ENCODE results near the gene HGF. TPM values are rescaled to one million over a fixed set of nuclear protein-coding genes. Genes with fewer than 3 reads are reported as not detected.
"Not testable (repeated sequence)": the region's sequence is repeated elsewhere in the genome, so short reads cannot be mapped to it uniquely, and the experiment has no call there.

HGF gene
- total RNA-seq (2014; rRNA removed; shearing (Covaris generic)) (not detected in 2 replicates), total RNA-seq (2022) (not detected in 2 replicates), Bru-seq, nascent RNA (not detected), BruChase-seq, experiment 1, labeled RNA remaining after a 6-hour chase (not detected), BruChase-seq, experiment 2, labeled RNA remaining after a 2-hour chase (not detected)
- long read RNA-seq = 0 reads

DNA sequence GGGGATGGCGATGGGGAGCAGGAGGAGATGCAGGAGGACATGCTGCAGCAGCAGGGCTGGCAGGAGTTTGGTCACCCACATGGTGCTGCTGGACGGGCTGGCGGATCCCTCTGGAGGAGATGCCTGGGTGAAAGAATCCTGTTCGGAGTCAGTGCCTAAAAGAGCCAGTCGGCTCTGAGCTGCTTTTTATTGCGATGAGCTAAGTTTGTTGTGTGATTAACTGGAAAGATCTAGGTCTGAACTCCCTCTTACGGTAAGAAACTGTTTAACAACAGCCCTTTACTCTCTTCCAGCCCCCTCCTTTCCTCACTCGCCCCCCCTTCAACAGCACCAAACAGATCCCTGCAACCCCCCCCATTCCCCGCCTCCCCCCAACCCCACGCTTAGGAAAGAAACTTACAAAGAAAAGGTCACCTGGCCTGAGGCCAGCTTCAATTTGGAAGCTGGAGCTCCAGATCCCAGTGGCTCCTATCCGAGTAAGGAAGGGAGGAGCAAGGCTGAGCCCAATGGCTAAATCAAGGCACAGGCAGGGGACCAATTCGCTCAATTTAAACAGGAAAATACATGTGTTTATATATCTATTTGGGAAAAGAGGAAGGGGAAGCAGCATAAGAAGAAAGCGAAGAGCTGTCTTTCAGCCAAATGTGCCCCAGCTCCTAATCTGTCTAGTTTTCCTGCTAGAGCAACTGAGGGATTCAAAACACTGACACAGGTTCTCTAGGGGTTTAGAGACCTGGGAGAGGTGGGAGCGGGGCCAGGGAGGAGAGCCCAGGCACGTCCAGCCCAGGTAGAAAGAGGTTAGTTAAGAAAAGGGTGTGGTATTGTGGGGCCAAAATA is at the start of gene HGF:
Gene HGF (minus strand): TSS at position 157 of the 837 bp plus-strand sequence. CDS start 76 bp downstream, at position 81.
- intact Hi-C loops (cut with micrococcal nuclease; ENCODE audit: unreplicated experiment) = no loop called here
- Histone ChIP-seq H3K4me3 (ENCODE audit: low read depth, low read length, poor library complexity, severe bottlenecking) (no peak within 1 kb of the TSS), H2AFZ (ENCODE audit: low read length) (no peak within 1 kb of the TSS), H4K20me1 (ENCODE audit: insufficient read depth, low read length) (no peaks in the 10 kb centered on the region), H3K36me3 (ENCODE audit: insufficient read depth, low read length) (no peaks in the 10 kb centered on the region), H3K79me2 (ENCODE audit: insufficient read depth, low read depth, low read length) (no peaks in the 10 kb centered on the region), H3K4me2 (ENCODE audit: low read length) (peak within 1 kb of the TSS; percentile 33; the same call in 1 of the 2 replicates), H3K27ac (ENCODE audit: low read depth, low read length, poor library complexity, severe bottlenecking) (no peak within 1 kb of the TSS), H3K9me2 (ENCODE audit: insufficient read depth, low read length) (no peaks in the 10 kb centered on the region), H3K4me1 (ENCODE audit: insufficient read depth, low read length, poor library complexity, severe bottlenecking) (no peaks in the 10 kb centered on the region), H3K9me3 (ENCODE audit: low read length) (no peaks in the 10 kb centered on the region)
- no TSS peak for BruUV-seq (replicated peaks)
- TF ChIP-seq, protein P1, sequence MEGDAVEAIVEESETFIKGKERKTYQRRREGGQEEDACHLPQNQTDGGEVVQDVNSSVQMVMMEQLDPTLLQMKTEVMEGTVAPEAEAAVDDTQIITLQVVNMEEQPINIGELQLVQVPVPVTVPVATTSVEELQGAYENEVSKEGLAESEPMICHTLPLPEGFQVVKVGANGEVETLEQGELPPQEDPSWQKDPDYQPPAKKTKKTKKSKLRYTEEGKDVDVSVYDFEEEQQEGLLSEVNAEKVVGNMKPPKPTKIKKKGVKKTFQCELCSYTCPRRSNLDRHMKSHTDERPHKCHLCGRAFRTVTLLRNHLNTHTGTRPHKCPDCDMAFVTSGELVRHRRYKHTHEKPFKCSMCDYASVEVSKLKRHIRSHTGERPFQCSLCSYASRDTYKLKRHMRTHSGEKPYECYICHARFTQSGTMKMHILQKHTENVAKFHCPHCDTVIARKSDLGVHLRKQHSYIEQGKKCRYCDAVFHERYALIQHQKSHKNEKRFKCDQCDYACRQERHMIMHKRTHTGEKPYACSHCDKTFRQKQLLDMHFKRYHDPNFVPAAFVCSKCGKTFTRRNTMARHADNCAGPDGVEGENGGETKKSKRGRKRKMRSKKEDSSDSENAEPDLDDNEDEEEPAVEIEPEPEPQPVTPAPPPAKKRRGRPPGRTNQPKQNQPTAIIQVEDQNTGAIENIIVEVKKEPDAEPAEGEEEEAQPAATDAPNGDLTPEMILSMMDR (conservative IDR thresholded peaks at IDR 0.05; ENCODE audit: low read length) = no peak
- TF ChIP-seq EZH2phosphoT487 (IDR thresholded peaks at IDR 0.05; ENCODE audit: borderline replicate concordance, low read depth, low read length) = no peak
- no peak for DNase-seq (ENCODE audit: low spot score)
- CTCF ChIA-PET (ENCODE audit: unreplicated experiment) = no interaction called here
- POLR2A ChIA-PET = interaction anchor here (1.0 to 1.2 kb wide), 2 partner anchors 27 to 56 kb away, joined by 3 read pairs; no protein-coding TSS in a partner anchor

DNA sequence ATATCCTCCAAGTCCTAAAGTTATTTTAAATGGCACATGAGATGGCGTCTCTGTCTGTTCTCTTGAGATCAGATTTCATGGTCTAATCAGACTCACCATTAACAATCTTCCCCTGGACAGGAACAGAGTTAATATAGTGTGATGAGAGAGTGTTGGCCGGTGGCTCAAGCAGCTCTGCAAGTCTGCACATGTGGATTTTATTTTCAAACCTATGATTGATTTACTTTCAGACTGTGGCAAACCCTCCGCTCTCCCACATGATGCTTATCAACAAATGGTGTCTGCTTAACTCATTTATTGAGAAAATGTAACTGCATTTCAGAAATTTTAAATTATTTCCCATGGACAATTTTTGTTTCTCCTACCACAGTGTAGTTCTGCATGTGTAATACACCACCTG is 46.5 kb upstream of the HGF start:
- no peak overlapping the region for H3K4me3 ChIP-seq (ENCODE audit: low read depth, low read length, poor library complexity, severe bottlenecking)
- H3K79me2 ChIP-seq (ENCODE audit: insufficient read depth, low read depth, low read length) = no peaks in the 10 kb centered on the region
- no peak overlapping the region for H2AFZ ChIP-seq (ENCODE audit: low read length)
- ChIA-PET CTCF (ENCODE audit: unreplicated experiment) (no interaction called here), POLR2A (no interaction called here)
- no TSS peak for BruUV-seq (replicated peaks)
- H3K27ac ChIP-seq (ENCODE audit: low read depth, low read length, poor library complexity, severe bottlenecking) = no peak overlapping the region
- H4K20me1 ChIP-seq (ENCODE audit: insufficient read depth, low read length) = no peaks in the 10 kb centered on the region
- H3K4me2 ChIP-seq (ENCODE audit: low read length) = no peak overlapping the region
- TF ChIP-seq, protein P1 (conservative IDR thresholded peaks at IDR 0.05; ENCODE audit: low read length) = no peak
- no peak for TF ChIP-seq EZH2phosphoT487 (IDR thresholded peaks at IDR 0.05; ENCODE audit: borderline replicate concordance, low read depth, low read length)
- peaks cover 9% of the 10 kb centered on the region for H3K4me1 ChIP-seq (ENCODE audit: insufficient read depth, low read length, poor library complexity, severe bottlenecking)
- no peak for DNase-seq (ENCODE audit: low spot score)
- H3K36me3 ChIP-seq (ENCODE audit: insufficient read depth, low read length) = no peaks in the 10 kb centered on the region
- intact Hi-C loops (cut with micrococcal nuclease; ENCODE audit: unreplicated experiment) = no loop called here
- H3K9me3 ChIP-seq (ENCODE audit: low read length) = no peaks in the 10 kb centered on the region
- H3K9me2 ChIP-seq (ENCODE audit: insufficient read depth, low read length) = no peaks in the 10 kb centered on the region

DNA sequence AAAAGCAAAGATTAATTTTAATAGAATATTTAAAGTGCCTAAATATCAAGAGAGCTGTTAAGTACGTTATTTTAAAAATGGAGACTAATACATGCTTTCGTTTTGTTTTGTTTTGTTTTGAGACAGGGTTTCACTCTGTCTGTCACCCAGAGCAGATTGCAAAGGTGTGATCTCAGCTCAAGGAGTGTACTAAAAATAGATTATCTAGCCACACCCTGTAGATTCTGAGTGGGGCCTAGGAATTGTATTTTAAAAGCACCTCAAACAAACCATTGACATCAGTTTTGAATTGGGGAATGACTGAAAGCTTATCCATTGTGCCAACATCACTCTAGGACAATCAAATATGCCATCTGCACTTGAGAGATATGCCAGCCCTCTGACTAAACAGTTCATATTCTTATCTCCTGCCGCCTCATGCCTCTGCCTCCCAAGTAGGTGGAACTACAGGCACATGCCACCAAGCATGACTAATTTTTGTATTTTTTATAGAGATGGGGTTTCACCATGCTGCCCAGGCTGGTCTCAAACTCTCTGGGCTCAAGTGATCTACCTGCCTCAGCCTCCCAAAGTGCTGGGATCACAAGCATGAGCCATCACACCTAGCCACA is 43.1 kb upstream of the HGF start:
- intact Hi-C loops (cut with micrococcal nuclease; ENCODE audit: unreplicated experiment); H3K79me2 ChIP-seq (ENCODE audit: insufficient read depth, low read depth, low read length); H3K4me1 ChIP-seq (ENCODE audit: insufficient read depth, low read length, poor library complexity, severe bottlenecking); CTCF ChIA-PET (ENCODE audit: unreplicated experiment); H3K4me3 ChIP-seq (ENCODE audit: low read depth, low read length, poor library complexity, severe bottlenecking); DNase-seq (ENCODE audit: low spot score); BruUV-seq (replicated peaks); H3K9me3 ChIP-seq (ENCODE audit: low read length); H4K20me1 ChIP-seq (ENCODE audit: insufficient read depth, low read length); H3K27ac ChIP-seq (ENCODE audit: low read depth, low read length, poor library complexity, severe bottlenecking); H3K9me2 ChIP-seq (ENCODE audit: insufficient read depth, low read length); H3K36me3 ChIP-seq (ENCODE audit: insufficient read depth, low read length): not testable (repeated sequence)
- POLR2A ChIA-PET = interaction anchor here (1.0 kb wide), 1 partner anchor 43 kb away, joined by 3 read pairs; no protein-coding TSS in a partner anchor
- H2AFZ ChIP-seq (ENCODE audit: low read length) = peak overlapping the region; percentile 30; the same call in 1 of the 2 replicates
- peak overlapping the region; percentile 37 for H3K4me2 ChIP-seq (ENCODE audit: low read length)
